ENCODE results near the gene VWC2L. TPM values are rescaled to one million over a fixed set of nuclear protein-coding genes. Genes with fewer than 3 reads are reported as not detected.

Gene VWC2L
- total RNA-seq, 1 donor from 2014 or later, result not detected

DNA sequence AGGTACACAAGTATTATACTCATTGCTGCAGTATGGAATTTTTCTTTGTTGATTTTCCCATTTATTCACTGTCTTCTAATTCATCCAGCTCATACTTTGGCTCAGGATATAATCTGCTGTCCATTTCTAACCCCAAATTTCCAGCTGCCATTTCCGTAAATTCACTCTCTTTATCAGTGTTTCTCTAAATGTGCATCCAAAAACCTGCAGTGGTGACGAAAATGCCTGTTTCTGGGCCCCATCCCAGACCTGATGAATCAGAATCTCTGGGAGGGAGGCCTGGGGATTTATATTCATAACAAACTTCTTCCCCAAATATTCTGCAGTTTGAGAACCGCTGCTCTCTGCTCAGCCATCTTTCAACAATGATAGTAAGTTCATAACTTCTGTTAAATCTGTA, 86.6 kb downstream of the VWC2L start:
- TF ChIP-seq, protein P1, sequence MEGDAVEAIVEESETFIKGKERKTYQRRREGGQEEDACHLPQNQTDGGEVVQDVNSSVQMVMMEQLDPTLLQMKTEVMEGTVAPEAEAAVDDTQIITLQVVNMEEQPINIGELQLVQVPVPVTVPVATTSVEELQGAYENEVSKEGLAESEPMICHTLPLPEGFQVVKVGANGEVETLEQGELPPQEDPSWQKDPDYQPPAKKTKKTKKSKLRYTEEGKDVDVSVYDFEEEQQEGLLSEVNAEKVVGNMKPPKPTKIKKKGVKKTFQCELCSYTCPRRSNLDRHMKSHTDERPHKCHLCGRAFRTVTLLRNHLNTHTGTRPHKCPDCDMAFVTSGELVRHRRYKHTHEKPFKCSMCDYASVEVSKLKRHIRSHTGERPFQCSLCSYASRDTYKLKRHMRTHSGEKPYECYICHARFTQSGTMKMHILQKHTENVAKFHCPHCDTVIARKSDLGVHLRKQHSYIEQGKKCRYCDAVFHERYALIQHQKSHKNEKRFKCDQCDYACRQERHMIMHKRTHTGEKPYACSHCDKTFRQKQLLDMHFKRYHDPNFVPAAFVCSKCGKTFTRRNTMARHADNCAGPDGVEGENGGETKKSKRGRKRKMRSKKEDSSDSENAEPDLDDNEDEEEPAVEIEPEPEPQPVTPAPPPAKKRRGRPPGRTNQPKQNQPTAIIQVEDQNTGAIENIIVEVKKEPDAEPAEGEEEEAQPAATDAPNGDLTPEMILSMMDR (IDR thresholded peaks at IDR 0.05; ENCODE audit: insufficient read depth, low read length, severe bottlenecking), result no peak
- H3K27me3 ChIP-seq (ENCODE audit: control insufficient read depth, insufficient read depth, low read length), result no peaks in the 10 kb centered on the region
- FAIRE-seq, result no peak
- H3K4me3 ChIP-seq (ENCODE audit: low read depth, low read length), result no peak overlapping the region
- no peaks in the 10 kb centered on the region for H3K36me3 ChIP-seq (ENCODE audit: control insufficient read depth, insufficient read depth, low read length)
- no peak for DNase-seq (ENCODE audit: low read depth)

DNA sequence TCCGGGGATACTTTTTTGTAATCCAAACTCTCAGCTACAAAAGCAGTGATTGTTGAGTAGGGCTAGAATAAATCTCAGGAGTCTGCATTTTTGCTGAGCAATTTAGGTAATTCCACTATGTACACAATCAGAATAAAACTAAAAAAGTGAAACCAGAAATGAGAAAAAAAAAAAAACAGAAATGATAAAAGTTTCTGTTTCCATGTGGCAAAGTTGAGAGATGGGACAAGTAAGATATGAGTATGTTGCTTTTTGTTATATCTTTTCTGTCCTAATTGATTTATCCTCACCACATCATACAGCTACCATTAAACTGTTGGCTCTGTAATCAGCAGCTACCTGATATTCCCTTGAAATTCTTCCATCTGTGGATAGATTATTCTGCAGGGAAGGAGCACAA, 92.7 kb downstream of the VWC2L start:
- TF ChIP-seq, protein P1 (IDR thresholded peaks at IDR 0.05; ENCODE audit: insufficient read depth, low read length, severe bottlenecking), result no peak
- Histone ChIP-seq H3K4me3 (ENCODE audit: low read depth, low read length) (no peak overlapping the region), H3K36me3 (ENCODE audit: control insufficient read depth, insufficient read depth, low read length) (no peaks in the 10 kb centered on the region), H3K27me3 (ENCODE audit: control insufficient read depth, insufficient read depth, low read length) (no peaks in the 10 kb centered on the region)
- DNase-seq (ENCODE audit: low read depth) (no peak), FAIRE-seq (no peak)

DNA sequence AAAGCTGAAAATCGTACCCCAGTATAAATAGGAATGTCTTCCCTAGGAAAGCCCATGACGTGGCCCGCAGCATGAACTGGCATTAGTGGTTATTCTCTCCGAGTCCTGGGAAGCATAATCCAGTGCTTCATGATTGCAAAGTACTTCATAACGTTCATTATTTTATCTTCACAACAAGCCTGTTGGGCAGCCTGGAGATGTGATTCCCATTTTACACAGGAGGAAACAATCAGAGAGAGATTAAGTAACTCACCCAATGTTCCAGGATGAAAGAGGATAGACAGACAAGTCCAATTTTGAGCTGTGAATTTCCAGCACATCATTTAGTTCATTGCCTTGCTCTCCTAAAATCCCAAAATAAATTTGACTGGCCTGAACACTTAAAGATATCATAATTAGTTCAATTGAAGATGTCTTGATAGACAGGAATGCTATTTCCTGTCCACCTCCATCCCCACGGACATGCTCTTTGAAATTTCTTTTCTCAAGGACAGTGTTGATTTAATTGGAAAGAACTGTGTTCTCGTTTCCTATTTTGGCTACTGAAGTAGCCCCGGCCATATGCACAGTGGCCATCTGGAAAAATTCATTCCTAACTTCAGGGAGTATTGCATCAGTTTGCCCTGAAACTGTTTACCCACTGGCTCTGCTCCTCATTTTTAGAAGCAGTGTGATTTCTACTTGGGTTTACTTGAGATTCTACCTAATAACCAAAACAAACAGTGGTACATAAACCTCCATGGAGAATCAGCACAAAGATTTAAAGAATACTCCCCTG, 93.9 kb downstream of the VWC2L start:
- Histone ChIP-seq H3K36me3 (ENCODE audit: control insufficient read depth, insufficient read depth, low read length) (no peaks in the 10 kb centered on the region), H3K27me3 (ENCODE audit: control insufficient read depth, insufficient read depth, low read length) (no peaks in the 10 kb centered on the region), H3K4me3 (ENCODE audit: low read depth, low read length) (no peak overlapping the region)
- TF ChIP-seq, protein P1 (IDR thresholded peaks at IDR 0.05; ENCODE audit: insufficient read depth, low read length, severe bottlenecking), result no peak
- FAIRE-seq, result no peak
- DNase-seq (ENCODE audit: low read depth), result no peak

GRCh38 chr2:214507032-214507431, 96.2 kb downstream of the VWC2L start:
- no peak for DNase-seq (ENCODE audit: low read depth)
- H3K27me3 ChIP-seq (ENCODE audit: control insufficient read depth, insufficient read depth, low read length), result no peaks in the 10 kb centered on the region
- no peaks in the 10 kb centered on the region for H3K36me3 ChIP-seq (ENCODE audit: control insufficient read depth, insufficient read depth, low read length)
- no peak overlapping the region for H3K4me3 ChIP-seq (ENCODE audit: low read depth, low read length)
- TF ChIP-seq, protein P1 (IDR thresholded peaks at IDR 0.05; ENCODE audit: insufficient read depth, low read length, severe bottlenecking), result no peak
- no peak for FAIRE-seq

GRCh38 chr2:214514704-214515103, 103.8 kb downstream of the VWC2L start:
- no peak overlapping the region for H3K4me3 ChIP-seq (ENCODE audit: low read depth, low read length)
- no peak for DNase-seq (ENCODE audit: low read depth)
- no peak for FAIRE-seq
- TF ChIP-seq, protein P1 (IDR thresholded peaks at IDR 0.05; ENCODE audit: insufficient read depth, low read length, severe bottlenecking), result no peak
- no peaks in the 10 kb centered on the region for H3K27me3 ChIP-seq (ENCODE audit: control insufficient read depth, insufficient read depth, low read length)
- H3K36me3 ChIP-seq (ENCODE audit: control insufficient read depth, insufficient read depth, low read length), result no peaks in the 10 kb centered on the region

GRCh38 chr2:214515111-214515510, 104.3 kb downstream of the VWC2L start:
- Histone ChIP-seq H3K36me3 (ENCODE audit: control insufficient read depth, insufficient read depth, low read length) (no peaks in the 10 kb centered on the region), H3K27me3 (ENCODE audit: control insufficient read depth, insufficient read depth, low read length) (no peaks in the 10 kb centered on the region), H3K4me3 (ENCODE audit: low read depth, low read length) (no peak overlapping the region)
- no peak for DNase-seq (ENCODE audit: low read depth)
- TF ChIP-seq, protein P1 (IDR thresholded peaks at IDR 0.05; ENCODE audit: insufficient read depth, low read length, severe bottlenecking), result no peak
- no peak for FAIRE-seq
